ENCODE data around the gene MAP2K3.

DNA sequence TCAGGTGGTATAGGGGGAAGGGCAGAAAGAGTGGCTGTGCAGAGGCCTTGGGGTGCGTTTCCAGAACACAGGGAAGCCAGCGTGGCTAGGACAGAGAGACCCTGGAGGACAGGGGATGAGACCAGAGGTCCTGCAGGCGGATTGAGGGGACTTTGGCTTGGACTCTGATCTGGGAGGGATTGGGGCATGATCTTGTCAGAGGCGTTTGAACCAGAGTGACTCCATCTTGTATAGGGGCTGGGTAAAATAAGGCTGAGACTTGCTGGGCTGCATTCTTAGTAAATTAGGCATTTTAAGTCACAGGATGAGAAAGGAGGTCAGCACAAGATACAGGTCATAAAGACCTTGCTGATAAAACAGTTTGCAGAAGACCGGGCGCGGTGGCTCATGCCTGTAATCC, 25.9 kb upstream of the MAP2K3 start:
- TF ChIP-seq GLI4 (tag by site-specific recombination; IDR thresholded peaks at IDR 0.05) (no peak), ZNF701 (tag by site-specific recombination; IDR thresholded peaks at IDR 0.05) (no peak), ZFP37 (tag by site-specific recombination; IDR thresholded peaks at IDR 0.05) (no peak), ZEB2 (tag by site-specific recombination; IDR thresholded peaks at IDR 0.05) (no peak), ZNF626 (tag by site-specific recombination; IDR thresholded peaks at IDR 0.05) (no peak), ZNF664 (tag by site-specific recombination; IDR thresholded peaks at IDR 0.05) (no peak), ZNF423 (tag by site-specific recombination; IDR thresholded peaks at IDR 0.05) (no peak)
- TF ChIP-seq, protein P1, sequence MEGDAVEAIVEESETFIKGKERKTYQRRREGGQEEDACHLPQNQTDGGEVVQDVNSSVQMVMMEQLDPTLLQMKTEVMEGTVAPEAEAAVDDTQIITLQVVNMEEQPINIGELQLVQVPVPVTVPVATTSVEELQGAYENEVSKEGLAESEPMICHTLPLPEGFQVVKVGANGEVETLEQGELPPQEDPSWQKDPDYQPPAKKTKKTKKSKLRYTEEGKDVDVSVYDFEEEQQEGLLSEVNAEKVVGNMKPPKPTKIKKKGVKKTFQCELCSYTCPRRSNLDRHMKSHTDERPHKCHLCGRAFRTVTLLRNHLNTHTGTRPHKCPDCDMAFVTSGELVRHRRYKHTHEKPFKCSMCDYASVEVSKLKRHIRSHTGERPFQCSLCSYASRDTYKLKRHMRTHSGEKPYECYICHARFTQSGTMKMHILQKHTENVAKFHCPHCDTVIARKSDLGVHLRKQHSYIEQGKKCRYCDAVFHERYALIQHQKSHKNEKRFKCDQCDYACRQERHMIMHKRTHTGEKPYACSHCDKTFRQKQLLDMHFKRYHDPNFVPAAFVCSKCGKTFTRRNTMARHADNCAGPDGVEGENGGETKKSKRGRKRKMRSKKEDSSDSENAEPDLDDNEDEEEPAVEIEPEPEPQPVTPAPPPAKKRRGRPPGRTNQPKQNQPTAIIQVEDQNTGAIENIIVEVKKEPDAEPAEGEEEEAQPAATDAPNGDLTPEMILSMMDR (tag by site-specific recombination; IDR thresholded peaks at IDR 0.05) = no peak
- TF ChIP-seq, protein P2, sequence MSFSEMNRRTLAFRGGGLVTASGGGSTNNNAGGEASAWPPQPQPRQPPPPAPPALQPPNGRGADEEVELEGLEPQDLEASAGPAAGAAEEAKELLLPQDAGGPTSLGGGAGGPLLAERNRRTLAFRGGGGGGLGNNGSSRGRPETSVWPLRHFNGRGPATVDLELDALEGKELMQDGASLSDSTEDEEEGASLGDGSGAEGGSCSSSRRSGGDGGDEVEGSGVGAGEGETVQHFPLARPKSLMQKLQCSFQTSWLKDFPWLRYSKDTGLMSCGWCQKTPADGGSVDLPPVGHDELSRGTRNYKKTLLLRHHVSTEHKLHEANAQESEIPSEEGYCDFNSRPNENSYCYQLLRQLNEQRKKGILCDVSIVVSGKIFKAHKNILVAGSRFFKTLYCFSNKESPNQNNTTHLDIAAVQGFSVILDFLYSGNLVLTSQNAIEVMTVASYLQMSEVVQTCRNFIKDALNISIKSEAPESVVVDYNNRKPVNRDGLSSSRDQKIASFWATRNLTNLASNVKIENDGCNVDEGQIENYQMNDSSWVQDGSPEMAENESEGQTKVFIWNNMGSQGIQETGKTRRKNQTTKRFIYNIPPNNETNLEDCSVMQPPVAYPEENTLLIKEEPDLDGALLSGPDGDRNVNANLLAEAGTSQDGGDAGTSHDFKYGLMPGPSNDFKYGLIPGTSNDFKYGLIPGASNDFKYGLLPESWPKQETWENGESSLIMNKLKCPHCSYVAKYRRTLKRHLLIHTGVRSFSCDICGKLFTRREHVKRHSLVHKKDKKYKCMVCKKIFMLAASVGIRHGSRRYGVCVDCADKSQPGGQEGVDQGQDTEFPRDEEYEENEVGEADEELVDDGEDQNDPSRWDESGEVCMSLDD (tag by site-specific recombination; IDR thresholded peaks at IDR 0.05) = no peak
- TF ChIP-seq, protein P3, sequence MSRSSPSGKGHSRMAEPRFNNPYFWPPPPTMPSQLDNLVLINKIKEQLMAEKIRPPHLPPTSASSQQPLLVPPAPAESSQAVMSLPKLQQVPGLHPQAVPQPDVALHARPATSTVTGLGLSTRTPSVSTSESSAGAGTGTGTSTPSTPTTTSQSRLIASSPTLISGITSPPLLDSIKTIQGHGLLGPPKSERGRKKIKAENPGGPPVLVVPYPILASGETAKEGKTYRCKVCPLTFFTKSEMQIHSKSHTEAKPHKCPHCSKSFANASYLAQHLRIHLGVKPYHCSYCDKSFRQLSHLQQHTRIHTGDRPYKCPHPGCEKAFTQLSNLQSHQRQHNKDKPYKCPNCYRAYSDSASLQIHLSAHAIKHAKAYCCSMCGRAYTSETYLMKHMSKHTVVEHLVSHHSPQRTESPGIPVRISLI (tag by site-specific recombination; IDR thresholded peaks at IDR 0.05) = no peak
- TF ChIP-seq, protein P4, sequence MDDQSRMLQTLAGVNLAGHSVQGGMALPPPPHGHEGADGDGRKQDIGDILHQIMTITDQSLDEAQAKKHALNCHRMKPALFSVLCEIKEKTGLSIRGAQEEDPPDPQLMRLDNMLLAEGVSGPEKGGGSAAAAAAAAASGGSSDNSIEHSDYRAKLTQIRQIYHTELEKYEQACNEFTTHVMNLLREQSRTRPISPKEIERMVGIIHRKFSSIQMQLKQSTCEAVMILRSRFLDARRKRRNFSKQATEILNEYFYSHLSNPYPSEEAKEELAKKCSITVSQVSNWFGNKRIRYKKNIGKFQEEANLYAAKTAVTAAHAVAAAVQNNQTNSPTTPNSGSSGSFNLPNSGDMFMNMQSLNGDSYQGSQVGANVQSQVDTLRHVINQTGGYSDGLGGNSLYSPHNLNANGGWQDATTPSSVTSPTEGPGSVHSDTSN (CRISPR knock-in tag; IDR thresholded peaks at IDR 0.05) = no peak

All from HEK293 (cell line).